HG03196 (cell line): ENCODE data around the gene RTP1.
"Not testable (repeated sequence)": the region's sequence is repeated elsewhere in the genome, so short reads cannot be mapped to it uniquely, and the experiment has no call there.

Source experiments
- ATAC-seq: cut with Tn5 transposase; IDR thresholded peaks from one replicate; pipeline ENCODE4 v1.9.1; 2021; ENCODE audit not compliant: unreplicated experiment

Gene RTP1

GRCh38 chr3:187237741-187238140 lies 40.5 kb downstream of the RTP1 start:
- ATAC-seq = no peak

DNA sequence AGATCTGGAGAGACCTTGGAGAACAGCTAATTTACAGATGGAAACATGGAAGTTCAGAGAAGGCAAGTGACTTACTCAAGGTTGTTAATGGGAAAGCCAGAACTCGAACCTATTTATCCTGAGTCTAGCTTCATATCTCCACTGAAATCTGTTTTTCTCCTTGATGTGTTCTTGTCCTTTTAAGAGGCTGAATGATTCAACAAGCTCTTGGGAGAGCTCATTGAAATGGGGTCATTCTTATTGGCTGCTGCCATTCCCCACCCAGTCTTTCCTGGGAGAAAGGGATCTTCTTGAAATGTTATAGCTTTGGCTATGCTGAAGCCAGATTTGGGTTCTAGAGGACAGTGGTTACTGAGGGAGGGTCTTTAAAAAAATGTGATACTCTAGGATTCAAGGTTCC lies 41.0 kb downstream of the RTP1 start:
- ATAC-seq = no peak

GRCh38 chr3:187238835-187239234 lies 41.5 kb downstream of the RTP1 start:
- not testable (repeated sequence) for ATAC-seq

GRCh38 chr3:187242435-187242834 lies 45.1 kb downstream of the RTP1 start:
- no peak for ATAC-seq

DNA sequence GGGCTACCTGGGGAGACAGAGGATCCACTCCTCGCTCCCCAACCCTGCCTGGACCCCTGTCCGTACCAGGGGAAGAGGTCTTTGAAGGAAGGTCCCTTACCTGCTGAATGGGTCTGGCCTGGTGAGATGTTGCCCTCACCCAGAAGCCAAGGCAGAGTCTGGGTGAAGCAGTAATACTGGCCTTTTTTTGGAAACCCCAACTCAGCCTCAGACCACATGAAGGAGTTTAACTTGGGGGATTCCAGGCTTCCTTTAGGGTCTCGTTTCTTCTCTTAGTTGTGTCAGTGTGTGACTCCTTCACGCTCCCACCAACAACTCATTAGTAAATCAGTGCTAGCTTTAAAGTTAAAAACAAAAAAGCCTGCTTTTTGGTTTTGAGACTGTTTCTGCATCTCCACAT lies 45.6 kb downstream of the RTP1 start:
- ATAC-seq = no peak

- no peak for ATAC-seq
These were observed 46.7 kb downstream of the RTP1 start for GRCh38 chr3:187243933-187244524.

DNA sequence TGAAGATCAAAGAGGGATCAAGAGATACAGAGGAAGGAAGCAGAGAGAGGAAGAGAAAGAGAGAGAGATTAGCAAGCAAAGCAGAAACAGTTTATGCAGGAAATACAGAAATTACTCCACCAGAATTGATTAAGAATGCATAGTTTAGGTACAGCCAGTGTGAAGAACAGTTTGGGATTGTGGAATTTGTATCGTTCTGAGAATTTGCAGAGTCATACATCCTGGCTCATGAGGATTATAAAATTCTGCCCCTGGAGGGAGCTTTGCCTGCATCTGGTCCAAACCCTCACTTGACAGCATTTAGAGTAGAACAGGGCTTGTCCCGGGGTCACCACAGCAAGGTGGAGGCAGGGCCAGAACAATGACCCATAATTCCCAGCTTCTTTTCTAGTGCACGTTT lies 50.1 kb downstream of the RTP1 start:
- no peak for ATAC-seq
